Peyer's patch (tissue), 4 donors: ENCODE data around the gene STAP1.

Experiments
- POLR2A ChIP-seq, 2 donors: fragments of 450-650 bp; IDR thresholded peaks; one replicate each; pipeline ENCODE4 v1.5.1; 2017; ENCODE audit warnings: antibody characterized with exemption in 2 of 2, mild to moderate bottlenecking in 2 of 2, moderate library complexity in 2 of 2
- TF ChIP-seq, protein P1 (sequence below), 6 experiments: fragments of 450-650 bp in 4 of 6; fragments of 200-600 bp in 2 of 6; sonication (generic) in 1 of 6; IDR thresholded peaks; one replicate each; pipeline ENCODE4 v1.5.1; 2017 to 2019; ENCODE audit warnings: antibody characterized with exemption in 6 of 6, mild to moderate bottlenecking in 3 of 6, moderate library complexity in 1 of 6

DNA sequence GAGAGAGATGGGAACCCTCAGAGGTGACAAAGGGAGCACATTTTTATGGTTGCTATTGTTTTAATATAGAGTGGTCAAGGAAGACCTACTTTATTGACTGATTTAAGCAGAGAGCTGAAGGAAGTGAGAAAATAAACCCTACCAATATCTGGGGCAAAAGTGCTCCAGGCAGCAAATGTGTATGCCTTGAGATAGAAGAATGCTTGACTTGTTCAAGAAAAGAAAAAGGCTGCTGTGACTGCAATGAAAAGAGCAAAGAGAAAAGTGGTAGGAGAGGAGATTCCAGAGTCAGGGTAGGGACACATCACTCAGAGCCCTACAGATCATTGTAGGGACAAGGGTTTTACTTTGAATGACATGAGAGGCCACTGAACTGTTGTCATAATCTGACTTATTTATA is 26.0 kb downstream of the STAP1 start:
- TF ChIP-seq, protein P1, sequence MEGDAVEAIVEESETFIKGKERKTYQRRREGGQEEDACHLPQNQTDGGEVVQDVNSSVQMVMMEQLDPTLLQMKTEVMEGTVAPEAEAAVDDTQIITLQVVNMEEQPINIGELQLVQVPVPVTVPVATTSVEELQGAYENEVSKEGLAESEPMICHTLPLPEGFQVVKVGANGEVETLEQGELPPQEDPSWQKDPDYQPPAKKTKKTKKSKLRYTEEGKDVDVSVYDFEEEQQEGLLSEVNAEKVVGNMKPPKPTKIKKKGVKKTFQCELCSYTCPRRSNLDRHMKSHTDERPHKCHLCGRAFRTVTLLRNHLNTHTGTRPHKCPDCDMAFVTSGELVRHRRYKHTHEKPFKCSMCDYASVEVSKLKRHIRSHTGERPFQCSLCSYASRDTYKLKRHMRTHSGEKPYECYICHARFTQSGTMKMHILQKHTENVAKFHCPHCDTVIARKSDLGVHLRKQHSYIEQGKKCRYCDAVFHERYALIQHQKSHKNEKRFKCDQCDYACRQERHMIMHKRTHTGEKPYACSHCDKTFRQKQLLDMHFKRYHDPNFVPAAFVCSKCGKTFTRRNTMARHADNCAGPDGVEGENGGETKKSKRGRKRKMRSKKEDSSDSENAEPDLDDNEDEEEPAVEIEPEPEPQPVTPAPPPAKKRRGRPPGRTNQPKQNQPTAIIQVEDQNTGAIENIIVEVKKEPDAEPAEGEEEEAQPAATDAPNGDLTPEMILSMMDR (IDR thresholded peaks at IDR 0.05) = no peak
- no peak for TF ChIP-seq POLR2A (IDR thresholded peaks at IDR 0.05)
